NOMO-1 treated with DMSO at 0.1 percent for 48 hours (cell line): ENCODE measurements around the gene EFNA1.

Source experiments
- DNase-seq: peaks from one replicate; lab custom pipeline; 2025; ENCODE audit not compliant: unreplicated experiment; lab: John Stamatoyannopoulos, UW

Gene EFNA1

DNA sequence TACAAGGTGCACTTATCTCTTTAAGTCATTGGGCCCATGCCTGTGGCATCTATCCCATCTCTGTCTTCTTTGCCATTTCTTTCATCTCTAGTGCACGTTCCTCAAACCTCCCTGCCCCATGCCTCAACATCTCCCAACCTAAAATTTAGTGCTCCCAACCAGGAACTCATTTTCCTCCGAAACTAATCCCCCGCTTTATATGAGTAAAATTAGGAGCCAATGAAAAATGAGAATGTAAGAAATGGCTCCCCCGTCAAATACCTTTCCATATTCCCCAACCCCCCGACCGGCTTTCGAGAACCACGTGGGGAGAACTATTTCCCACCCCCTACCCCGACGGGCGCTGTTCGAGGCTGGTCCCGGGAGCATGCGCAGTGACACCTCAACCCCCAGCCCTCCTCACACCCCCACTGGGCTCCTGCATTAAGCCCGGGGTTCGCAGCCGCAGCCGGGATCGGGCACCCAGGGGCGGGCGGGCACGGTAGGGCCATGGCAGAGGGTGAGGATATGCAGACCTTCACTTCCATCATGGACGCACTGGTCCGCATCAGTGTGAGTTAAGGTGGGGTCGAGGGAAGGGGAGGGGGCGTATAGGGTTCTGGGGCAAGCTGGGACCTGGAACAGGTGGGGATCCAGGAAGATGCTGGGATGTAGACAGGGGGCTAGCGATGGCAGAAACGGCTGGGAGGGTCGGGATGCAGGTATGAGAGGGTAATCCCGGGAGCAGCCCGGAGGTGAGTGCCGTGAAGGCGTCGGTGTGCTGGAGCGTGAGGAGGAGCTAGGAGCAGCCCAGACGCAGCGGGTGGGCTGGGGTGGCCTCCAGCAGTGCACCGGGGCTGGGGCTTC is 46.0 kb downstream of the EFNA1 start, which contains the start of gene TRIM46:
Gene TRIM46 (plus strand): TSS at position 372 of the 846 bp plus-strand sequence. CDS start 118 bp downstream, at position 490.
- DNase-seq = no peak

DNA sequence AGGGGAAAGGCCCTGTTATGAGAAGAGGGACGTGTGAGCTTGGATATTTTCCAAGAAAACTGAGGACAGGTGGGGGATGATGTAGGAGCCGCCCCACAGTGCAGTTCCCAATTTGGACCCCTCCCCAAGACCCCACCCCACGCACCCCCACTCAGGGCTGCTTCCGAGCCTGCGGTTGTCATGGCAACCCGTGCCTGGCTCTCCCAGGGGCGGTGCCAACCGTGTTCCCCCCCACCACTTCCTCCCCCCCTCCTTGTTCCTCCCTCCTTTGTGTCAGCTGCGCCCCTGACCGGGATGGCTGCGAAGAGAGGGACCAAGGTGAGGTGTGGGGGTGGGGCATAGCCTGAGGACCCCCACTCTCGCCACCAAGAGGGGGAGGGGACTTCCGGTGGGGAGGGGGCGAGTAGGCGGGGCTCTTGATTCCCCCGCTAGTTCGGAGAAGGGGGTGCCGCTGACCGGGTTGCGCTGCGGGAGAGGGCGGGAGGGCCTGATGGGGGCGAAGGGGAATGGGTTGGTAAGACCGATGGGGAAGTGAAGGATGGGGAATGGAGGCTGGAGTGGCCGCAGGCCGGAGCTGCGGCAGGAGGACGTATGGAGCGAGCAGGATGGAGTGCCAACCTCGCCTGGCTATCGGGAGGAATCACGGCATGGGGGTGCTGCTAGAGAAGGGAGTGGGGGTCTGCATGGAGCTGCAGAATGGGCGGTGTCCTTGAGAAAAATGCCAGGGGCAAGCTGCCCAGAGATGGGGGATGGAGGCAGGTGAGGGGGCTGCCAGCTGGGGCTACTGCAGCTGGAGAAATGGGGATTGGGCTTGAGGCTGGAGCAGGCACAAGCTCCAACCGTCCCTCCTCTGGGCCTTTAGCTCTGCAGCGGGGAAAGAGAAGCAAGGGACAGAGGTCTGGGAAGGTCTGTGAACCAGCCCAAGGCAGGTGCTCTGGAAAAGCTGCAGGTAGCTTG is 46.9 kb downstream of the EFNA1 start:
- DNase-seq = no peak

GRCh38 chr1:155175281-155175926 is 47.7 kb downstream of the EFNA1 start:
- no peak for DNase-seq

- no peak for DNase-seq
Measured at GRCh38 chr1:155175927-155176371, 48.3 kb downstream of the EFNA1 start.

DNA sequence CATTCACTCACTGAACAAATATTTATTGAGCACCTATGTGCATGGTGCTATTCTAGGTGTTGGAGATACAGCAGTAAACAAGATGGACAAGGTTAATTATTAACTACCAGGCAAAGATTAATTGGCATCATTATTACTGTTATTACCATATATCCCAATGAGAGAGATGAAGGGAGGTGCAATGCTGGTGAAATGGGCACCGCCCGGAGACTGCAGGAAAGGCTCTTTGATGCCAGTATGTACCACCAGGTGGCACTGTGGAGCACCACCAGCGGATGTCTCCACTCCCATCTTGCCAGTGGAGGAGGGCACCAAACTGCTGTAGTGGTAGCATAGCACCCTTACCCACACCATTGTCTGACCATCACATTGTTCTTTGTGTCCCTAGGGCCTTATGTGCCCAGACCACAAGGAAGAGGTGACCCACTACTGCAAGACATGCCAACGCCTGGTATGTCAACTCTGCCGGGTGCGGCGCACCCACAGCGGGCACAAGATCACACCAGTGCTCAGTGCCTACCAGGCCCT is 48.9 kb downstream of the EFNA1 start:
- DNase-seq = peak; percentile 65

GRCh38 chr1:155177192-155177917 is 49.7 kb downstream of the EFNA1 start:
- no peak for DNase-seq

- DNase-seq = no peak
Measured at GRCh38 chr1:155177918-155178281, 50.2 kb downstream of the EFNA1 start.

- peak; percentile 43 for DNase-seq
Measured at GRCh38 chr1:155178441-155179111, 50.9 kb downstream of the EFNA1 start.

DNA sequence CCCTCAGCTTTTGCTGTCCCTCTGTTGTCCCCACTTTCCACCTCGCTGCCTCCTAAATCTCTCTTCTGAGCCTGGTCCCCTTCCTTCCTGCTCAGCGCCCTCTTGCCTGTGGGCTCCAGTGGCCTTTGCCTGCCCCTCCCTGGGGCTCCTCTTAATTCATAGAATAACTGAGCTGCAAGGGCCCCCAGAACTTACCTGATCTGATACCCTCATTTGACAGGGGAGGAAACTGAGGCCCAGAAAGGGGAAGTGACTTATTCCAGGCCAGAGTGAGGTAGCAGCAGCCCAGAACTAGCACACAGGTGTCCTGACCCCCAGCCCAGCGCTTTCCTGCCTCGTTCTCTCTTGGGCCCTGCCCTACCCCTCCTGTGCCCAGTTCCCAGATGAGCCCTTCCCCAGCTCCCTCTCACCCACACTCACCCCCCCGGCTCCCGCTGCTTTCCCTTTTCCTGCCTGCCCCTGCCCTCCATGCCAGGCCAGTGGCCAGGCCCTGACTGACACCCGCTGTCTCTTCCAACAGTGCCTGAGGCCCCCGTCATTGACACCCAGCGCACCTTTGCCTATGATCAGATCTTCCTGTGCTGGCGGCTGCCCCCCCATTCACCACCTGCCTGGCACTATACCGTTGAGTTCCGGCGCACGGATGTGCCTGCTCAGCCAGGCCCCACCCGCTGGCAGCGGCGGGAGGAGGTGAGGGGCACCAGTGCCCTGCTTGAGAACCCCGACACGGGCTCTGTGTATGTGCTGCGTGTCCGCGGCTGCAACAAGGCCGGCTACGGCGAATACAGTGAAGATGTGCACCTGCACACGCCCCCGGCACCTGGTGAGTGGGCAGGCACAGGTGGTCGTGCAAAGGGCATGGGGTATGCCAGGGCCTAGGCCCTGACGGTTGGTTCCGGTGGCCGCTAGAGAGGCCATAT is 51.7 kb downstream of the EFNA1 start:
- DNase-seq = no peak

DNA sequence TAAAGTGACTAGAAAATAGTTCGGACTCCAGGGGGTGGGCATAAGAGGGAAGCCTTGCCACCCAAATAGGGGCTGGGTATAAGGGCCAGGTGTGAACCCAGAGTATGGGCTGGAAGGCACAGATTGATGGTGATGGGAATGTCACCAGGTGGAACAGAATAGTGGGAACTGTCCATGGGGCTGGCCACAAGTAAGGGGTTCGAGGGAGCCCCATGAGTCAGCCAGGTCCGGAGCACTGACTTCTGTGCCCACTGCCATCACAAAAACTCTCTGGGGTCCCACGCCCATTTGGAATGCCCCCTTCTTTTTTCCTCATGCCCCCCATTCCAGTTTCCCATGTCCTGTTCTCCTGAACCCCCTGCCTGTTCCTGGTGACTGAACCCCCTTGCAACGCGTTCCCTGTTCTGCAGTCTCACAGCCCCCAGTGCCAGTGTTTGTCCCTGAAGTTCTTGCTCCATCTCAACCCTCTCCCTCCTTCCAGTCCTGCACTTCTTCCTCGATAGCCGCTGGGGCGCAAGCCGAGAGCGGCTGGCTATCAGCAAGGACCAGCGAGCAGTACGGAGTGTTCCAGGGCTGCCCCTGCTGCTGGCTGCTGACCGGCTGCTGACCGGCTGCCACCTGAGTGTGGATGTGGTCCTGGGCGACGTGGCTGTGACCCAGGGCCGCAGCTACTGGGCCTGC is 53.8 kb downstream of the EFNA1 start:
- no peak for DNase-seq

DNA sequence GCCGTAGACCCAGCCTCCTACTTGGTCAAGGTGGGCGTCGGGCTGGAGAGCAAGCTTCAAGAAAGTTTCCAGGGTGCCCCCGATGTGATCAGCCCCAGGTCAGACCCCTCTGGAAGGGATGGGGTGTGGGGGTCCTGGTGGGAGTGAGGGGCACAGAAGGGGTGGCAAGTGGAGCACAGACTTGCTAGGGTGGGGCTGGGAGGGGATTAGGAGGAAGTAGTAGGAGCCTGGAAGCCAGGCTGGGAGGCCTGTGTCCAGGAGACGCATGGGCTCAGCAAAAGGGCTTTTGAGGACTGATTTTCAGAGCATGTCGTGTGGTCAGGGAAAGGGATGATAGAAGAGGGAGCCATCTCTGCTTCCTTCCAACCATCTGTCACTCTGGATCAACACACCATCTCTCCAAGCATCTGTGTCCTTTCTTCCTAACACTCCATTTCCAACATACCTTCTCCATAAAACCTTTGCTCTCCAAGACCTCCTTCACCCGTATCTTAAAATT is 54.4 kb downstream of the EFNA1 start:
- DNase-seq = no peak

GRCh38 chr1:155183775-155184221 is 56.1 kb downstream of the EFNA1 start:
- DNase-seq = no peak

- no peak for DNase-seq
Measured at GRCh38 chr1:155184351-155184811, 56.7 kb downstream of the EFNA1 start.
